HCT116 (cell line): Measurements from ENCODE around the gene FEM1B. TPM values are rescaled to one million over a fixed set of nuclear protein-coding genes. Genes with fewer than 3 reads are reported as not detected.

ENCODE experiments used
- ATAC-seq: fragments of 200-7000 bp; cut with Tn5 transposase; 2 replicates; pipeline ENCODE4 v1.9.1; 2020; ENCODE audit warnings: mild to moderate bottlenecking, moderate library complexity
- BruUV-seq: library from RNA; stranded (reverse); fragments of 400-500 nt; replicated peaks from 2 replicates; lab custom pipeline; 2021; lab: Mats Ljungman, UMichigan
- CTCF ChIA-PET: fragments of 300-600 bp; sonication (Branson Sonifier 250); formaldehyde crosslinking; loops from one replicate; lab custom pipeline; 2021; ENCODE audit warnings: antibody characterized with exemption; lab: Charles Lee
- POLR2A ChIA-PET: fragments of 300-600, 350-600 bp; sonication (Branson Sonifier 250); formaldehyde crosslinking; loops from one replicate; lab custom pipeline; 2021; ENCODE audit warnings: antibody characterized with exemption; lab: Charles Lee
- RAD21 ChIA-PET, 2 experiments: fragments of 300-600 bp; sonication (Branson Sonifier 250); formaldehyde crosslinking; loops; one replicate each; lab custom pipeline; 2023; ENCODE audit warnings: low total read pairs in 2 of 2; ENCODE audit not compliant: uncharacterized antibody in 2 of 2, unreplicated experiment in 2 of 2, low non-redundant PET in 1 of 2; lab: Charles Lee
- DNase-seq: peaks from one replicate; pipeline ENCODE4 v3.0.0-alpha.2; 2010; ENCODE audit warnings: low read depth, low spot score
- H2AFZ ChIP-seq: fragments of 200-600 bp; shearing (Covaris generic), sonication (generic); 2 replicates; pipeline ENCODE4 v1.6.1; 2017; ENCODE audit warnings: low read depth, mixed run types, mixed read lengths, antibody characterized with exemption, low read length; ENCODE audit not compliant: poor library complexity, severe bottlenecking
- H3K27ac ChIP-seq: 2 replicates; pipeline ENCODE4 v1.5.1; 2012; ENCODE audit warnings: low read depth, low read length
- H3K27me3 ChIP-seq: fragments of 200-600 bp; sonication (generic); 2 replicates; pipeline ENCODE4 v1.6.1; 2016; ENCODE audit warnings: mixed run types, low read length, mixed read lengths; ENCODE audit not compliant: insufficient read depth
- H3K36me3 ChIP-seq, 2 experiments: fragments of 200-500 bp in 1 of 2; fragments of 200-600 bp in 1 of 2; sonication (Bioruptor generic) in 1 of 2; sonication (generic) in 1 of 2; 2 replicates each; pipeline versions ENCODE4 v1.5.1 to v1.6.1; 2014 to 2016; ENCODE audit warnings: low read length in 2 of 2, inconsistent platforms in 1 of 2, mixed read lengths in 1 of 2, mixed run types in 1 of 2; ENCODE audit not compliant: insufficient read depth in 2 of 2, control insufficient read depth in 1 of 2
- H3K4me1 ChIP-seq, 2 experiments: fragments of 200-600 bp in 1 of 2; sonication (generic) in 1 of 2; 2 replicates each; pipeline versions ENCODE4 v1.5.1 to v1.6.1; 2012 to 2017; ENCODE audit warnings: low read length in 2 of 2, inconsistent platforms in 1 of 2, mild to moderate bottlenecking in 1 of 2, mixed read lengths in 1 of 2, mixed run types in 1 of 2, moderate library complexity in 1 of 2; ENCODE audit not compliant: insufficient read depth in 2 of 2, control insufficient read depth in 1 of 2
- H3K4me2 ChIP-seq: fragments of 200-600 bp; sonication (generic); 2 replicates; pipeline ENCODE4 v1.6.1; 2017; ENCODE audit warnings: mixed run types, low read length, mixed read lengths
- H3K4me3 ChIP-seq, 2 experiments: fragments of 200-600 bp in 1 of 2; sonication (generic) in 1 of 2; replicated peaks in 1 of 2; 2 replicates each; pipeline ENCODE4 v1.5.1; 2011 to 2016; ENCODE audit warnings: low read length in 2 of 2, control low read depth in 1 of 2, low read depth in 1 of 2, mild to moderate bottlenecking in 1 of 2, mixed read lengths in 1 of 2, mixed run types in 1 of 2
- H3K79me2 ChIP-seq: fragments of 200-600 bp; sonication (generic); 2 replicates; pipeline ENCODE4 v1.6.1; 2017; ENCODE audit warnings: mild to moderate bottlenecking, mixed run types, low read length, moderate library complexity, mixed read lengths; ENCODE audit not compliant: insufficient read depth
- H3K9ac ChIP-seq: fragments of 200-600 bp; sonication (generic); 2 replicates; pipeline ENCODE4 v1.6.1; 2016; ENCODE audit warnings: low read length, mixed read lengths
- H3K9me2 ChIP-seq: fragments of 200-600 bp; sonication (generic), shearing (Covaris generic); 2 replicates; pipeline ENCODE4 v1.6.1; 2017; ENCODE audit warnings: mixed run types, mild to moderate bottlenecking, moderate library complexity; ENCODE audit not compliant: insufficient read depth
- H3K9me3 ChIP-seq, 2 experiments: fragments of 200-500 bp in 1 of 2; fragments of 200-600 bp in 1 of 2; sonication (Bioruptor generic) in 1 of 2; sonication (generic) in 1 of 2; 2 replicates each; pipeline ENCODE4 v1.6.1; 2014 to 2017; ENCODE audit warnings: low read length in 2 of 2, mixed read lengths in 2 of 2, inconsistent platforms in 1 of 2, low read depth in 1 of 2, mild to moderate bottlenecking in 1 of 2, mixed run types in 1 of 2, moderate library complexity in 1 of 2; ENCODE audit not compliant: control insufficient read depth in 1 of 2, insufficient read depth in 1 of 2
- H4K20me1 ChIP-seq: fragments of 200-600 bp; sonication (generic), shearing (Covaris generic); 2 replicates; pipeline ENCODE4 v1.6.1; 2017; ENCODE audit warnings: mixed run types, mild to moderate bottlenecking, moderate library complexity; ENCODE audit not compliant: insufficient read depth
- CTCF ChIP-seq, 3 experiments: fragments of 200-600 bp in 1 of 3; sonication (generic) in 1 of 3; IDR thresholded peaks in 2 of 3; conservative IDR thresholded peaks in 1 of 3; 2 replicates each; pipeline ENCODE4 v1.5.1; 2012 to 2017; ENCODE audit warnings: low read depth in 2 of 3, low read length in 2 of 3, antibody characterized with exemption in 1 of 3, borderline replicate concordance in 1 of 3, control low read depth in 1 of 3, mild to moderate bottlenecking in 1 of 3, mixed read lengths in 1 of 3, mixed run types in 1 of 3, moderate library complexity in 1 of 3; ENCODE audit not compliant: insufficient read depth in 1 of 3
- EZH2phosphoT487 ChIP-seq: fragments of 200-600 bp; IDR thresholded peaks from 2 replicates; pipeline ENCODE4 v1.6.1; 2018; ENCODE audit warnings: antibody characterized with exemption, borderline replicate concordance
- POLR2A ChIP-seq: IDR thresholded peaks from 2 replicates; pipeline ENCODE4 v1.7.0; 2011; ENCODE audit warnings: borderline replicate concordance; ENCODE audit not compliant: insufficient read depth, insufficient read length; ENCODE audit errors: extremely low read depth
- POLR2AphosphoS5 ChIP-seq: IDR thresholded peaks from 2 replicates; pipeline ENCODE4 v1.6.1; 2011; ENCODE audit warnings: mild to moderate bottlenecking, low read depth, low read length, moderate library complexity
- REST ChIP-seq: IDR thresholded peaks from 2 replicates; pipeline ENCODE4 v1.6.1; 2012; ENCODE audit warnings: low read depth
- SIN3A ChIP-seq: IDR thresholded peaks from 2 replicates; pipeline ENCODE4 v1.6.1; 2012; ENCODE audit warnings: low read depth
- SP1 ChIP-seq: IDR thresholded peaks from 2 replicates; pipeline ENCODE4 v1.6.1; 2012; ENCODE audit warnings: low read depth
- SRF ChIP-seq: IDR thresholded peaks from 2 replicates; pipeline ENCODE4 v1.6.1; 2012; ENCODE audit warnings: low read depth
- ZBTB33 ChIP-seq: IDR thresholded peaks from 2 replicates; pipeline ENCODE4 v1.6.1; 2011; ENCODE audit warnings: mild to moderate bottlenecking, low read length, moderate library complexity; ENCODE audit not compliant: insufficient replicate concordance; ENCODE audit errors: extremely low read depth
- ZFX ChIP-seq: fragments of 450-650 bp; IDR thresholded peaks from 2 replicates; pipeline ENCODE4 v1.6.1; 2017
- ZNF274 ChIP-seq: fragments of 200-500 bp; sonication (Bioruptor generic); IDR thresholded peaks from 2 replicates; pipeline ENCODE4 v1.6.1; 2014; ENCODE audit warnings: mild to moderate bottlenecking, low read depth, low read length, inconsistent platforms
- intact Hi-C: fragments of 100-400 bp; cut with micrococcal nuclease; formaldehyde crosslinking; loops from 2 replicates; pipeline ENCODE4 v1.10.0; 2022
- total RNA-seq: library from RNA; stranded (reverse); gene quantifications from one replicate; pipeline ENCODE4 v1.2.1, GENCODE V29; 2021; ENCODE audit not compliant: unreplicated experiment

The FEM1B gene
- total RNA-seq, 1 experiment from 2014 or later: 39.7 TPM

GRCh38 chr15:68332266-68332665 is 54.7 kb downstream of the FEM1B start:
- Histone ChIP-seq H3K4me2 (no peak overlapping the region), H3K79me2 (no peaks in the 10 kb centered on the region), H3K27me3 (peaks cover 4% of the 10 kb centered on the region; the same call in 1 of the 2 replicates), H4K20me1 (no peaks in the 10 kb centered on the region), H2AFZ (no peak overlapping the region), H3K9me2 (no peaks in the 10 kb centered on the region), H3K4me3 (no peak overlapping the region), H3K36me3 (no peaks in the 10 kb centered on the region), H3K9ac (no peak overlapping the region), H3K4me1 (peaks cover 0 to 8% of the 10 kb centered on the region in 2 experiments; a peak in 2 of 4 replicates), H3K27ac (no peak overlapping the region), H3K9me3 (no peaks in the 10 kb centered on the region)
- DNase-seq (no peak), ATAC-seq (no peak)
- CTCF ChIA-PET: no interaction called here
- RAD21 ChIA-PET: no interaction called here
- POLR2A ChIA-PET: no interaction called here
- BruUV-seq: no TSS peak
- intact Hi-C loops: no loop called here
- TF ChIP-seq SIN3A (no peak), EZH2phosphoT487 (no peak), ZFX (no peak), SP1 (no peak), CTCF (IDR thresholded peaks at IDR 0.05 in 2 of 3, conservative IDR thresholded peaks at IDR 0.05 in 1 of 3; ENCODE audit: borderline replicate concordance in 1 of 3, insufficient read depth in 1 of 3, low read depth in 2 of 3, low read length in 2 of 3) (no peak), POLR2AphosphoS5 (no peak), REST (no peak), ZNF274 (no peak), ZBTB33 (no peak), POLR2A (no peak), SRF (no peak)
